ENCODE measurements around the gene ABCB11.

GRCh38 chr2:169013628-169014026 lies 17.5 kb downstream of the ABCB11 start:
- TF ChIP-seq EZH2 (IDR thresholded peaks at IDR 0.05; ENCODE audit: borderline replicate concordance, low read depth, low read length, poor library complexity, severe bottlenecking) (no peak), CTCF (conservative IDR thresholded peaks at IDR 0.05; ENCODE audit: low read depth, low read length) (no peak)

Data from A673 (cell line).